GM21526 (cell line): Measurements from ENCODE around the gene THSD4.

ENCODE experiments used
- ATAC-seq: cut with Tn5 transposase; IDR thresholded peaks from one replicate; pipeline ENCODE4 v1.9.1; 2021; ENCODE audit warnings: moderate library complexity; ENCODE audit not compliant: unreplicated experiment, low FRiP score

THSD4 gene

DNA sequence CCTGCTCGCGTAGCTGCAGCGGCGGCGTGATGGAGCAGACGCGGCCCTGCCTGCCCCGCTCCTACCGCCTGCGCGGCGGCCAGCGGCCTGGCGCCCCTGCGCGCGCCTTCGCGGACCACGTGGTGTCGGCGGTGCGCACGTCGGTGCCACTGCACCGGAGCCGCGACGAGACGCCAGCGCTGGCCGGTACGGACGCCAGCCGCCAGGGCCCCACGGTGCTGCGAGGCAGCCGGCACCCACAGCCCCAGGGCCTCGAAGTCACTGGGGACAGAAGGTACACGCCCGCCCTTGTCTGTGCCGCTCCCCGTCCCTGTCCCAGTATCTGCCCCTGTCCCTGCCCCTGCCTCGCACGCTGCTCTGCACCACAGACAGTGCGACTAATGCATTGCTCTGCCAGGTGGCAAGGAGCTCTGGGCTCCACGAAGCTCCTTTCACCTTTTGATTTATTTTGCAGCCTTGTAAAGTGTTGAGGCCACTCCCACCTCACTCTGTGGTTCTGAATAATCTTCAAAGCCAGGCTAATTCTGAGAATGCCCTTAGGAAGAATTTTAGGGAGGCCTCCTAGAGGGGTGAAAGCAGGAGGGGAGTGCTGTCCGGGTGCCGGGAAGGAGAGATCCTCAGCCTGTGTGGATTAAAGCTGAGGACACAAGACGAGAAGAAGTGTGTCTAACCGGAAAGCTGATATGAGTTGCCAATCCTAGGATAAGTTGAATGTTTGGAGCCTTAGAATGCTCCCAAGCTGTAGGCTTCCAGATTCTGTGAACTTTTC, 100.0 kb downstream of the THSD4 start:
- no peak for ATAC-seq

DNA sequence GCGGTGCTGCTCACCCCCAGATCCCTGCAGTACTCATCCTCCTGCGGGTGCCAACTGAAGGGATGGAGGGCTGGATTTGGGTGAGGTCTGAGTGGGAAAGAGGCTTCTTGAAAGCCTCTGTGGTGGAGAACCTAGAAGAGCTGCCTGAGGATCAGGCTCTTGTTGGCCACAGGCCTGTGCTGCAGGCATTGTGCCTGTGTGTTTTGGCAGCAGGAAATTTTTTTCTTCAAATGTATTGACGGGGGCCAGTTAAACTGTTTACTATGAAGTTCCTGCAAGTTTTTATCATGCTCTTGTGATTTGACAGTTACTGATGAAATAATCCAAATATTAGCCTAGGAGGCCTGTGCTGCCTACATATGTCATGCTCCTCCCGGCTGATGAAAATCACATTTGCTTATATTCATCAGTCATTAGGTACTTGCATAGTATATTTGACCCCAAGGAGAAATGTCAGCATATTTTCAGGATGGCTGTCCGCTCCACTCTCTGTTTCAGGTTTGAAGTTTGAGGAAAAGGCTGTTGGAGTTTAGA, 103.1 kb downstream of the THSD4 start:
- ATAC-seq = no peak

DNA sequence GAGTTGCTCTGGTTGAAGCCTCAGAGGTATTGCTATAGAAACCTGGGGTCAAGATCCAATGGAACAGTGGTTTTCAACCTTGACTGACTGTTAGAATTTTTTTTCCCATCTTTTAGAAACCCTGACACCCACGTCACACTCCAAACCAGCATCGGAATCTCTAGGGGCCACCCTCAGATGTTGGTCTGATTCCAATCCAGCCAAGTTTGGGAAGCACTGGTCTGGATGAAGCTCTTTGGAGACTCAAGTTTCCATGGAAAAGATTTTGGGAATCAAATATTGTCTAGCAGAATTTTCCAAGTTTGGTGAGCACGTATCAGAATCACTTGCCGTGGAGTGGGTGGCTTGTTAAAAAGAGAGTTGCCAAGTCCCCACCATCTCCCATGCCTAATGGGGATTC, 103.8 kb downstream of the THSD4 start:
- no peak for ATAC-seq

DNA sequence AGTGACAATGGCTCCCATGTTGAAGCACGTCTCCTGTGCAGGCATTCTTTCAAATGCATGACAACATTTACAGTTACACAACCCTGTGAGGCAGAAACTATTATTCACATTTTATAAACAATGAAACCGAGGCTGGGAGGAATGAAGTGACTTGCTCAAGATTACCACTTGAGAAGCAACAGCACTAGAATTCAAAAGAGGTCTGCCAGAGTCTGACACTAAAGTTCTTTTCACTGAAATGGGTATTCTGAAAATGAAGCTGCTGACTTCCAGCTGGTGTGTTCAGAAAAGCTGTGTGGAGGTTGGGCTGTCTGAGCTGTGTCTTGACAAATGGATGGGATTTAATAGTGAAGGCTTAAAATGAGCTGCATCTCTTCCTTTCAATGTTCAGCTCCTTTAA, 104.4 kb downstream of the THSD4 start:
- no peak for ATAC-seq

DNA sequence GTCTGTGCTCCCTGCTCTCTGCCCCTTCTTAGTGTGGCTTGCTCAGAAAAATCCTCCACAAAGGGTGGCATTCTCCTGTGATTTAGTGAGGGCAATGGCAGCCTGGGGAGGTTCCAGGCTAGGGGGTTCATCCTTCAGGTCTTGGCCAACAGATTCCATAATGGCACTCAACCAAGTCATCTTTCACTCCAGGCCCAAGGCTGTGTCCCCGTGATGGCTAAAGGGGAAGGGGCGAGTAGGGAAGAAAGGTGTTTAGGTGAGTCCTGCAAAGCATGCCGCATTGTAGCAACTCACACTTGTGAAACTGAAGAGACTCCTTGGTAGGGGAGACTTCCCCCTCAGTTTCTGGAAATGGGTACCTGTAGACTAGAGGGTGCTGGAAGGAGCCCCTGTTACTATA, 105.6 kb downstream of the THSD4 start:
- no peak for ATAC-seq

DNA sequence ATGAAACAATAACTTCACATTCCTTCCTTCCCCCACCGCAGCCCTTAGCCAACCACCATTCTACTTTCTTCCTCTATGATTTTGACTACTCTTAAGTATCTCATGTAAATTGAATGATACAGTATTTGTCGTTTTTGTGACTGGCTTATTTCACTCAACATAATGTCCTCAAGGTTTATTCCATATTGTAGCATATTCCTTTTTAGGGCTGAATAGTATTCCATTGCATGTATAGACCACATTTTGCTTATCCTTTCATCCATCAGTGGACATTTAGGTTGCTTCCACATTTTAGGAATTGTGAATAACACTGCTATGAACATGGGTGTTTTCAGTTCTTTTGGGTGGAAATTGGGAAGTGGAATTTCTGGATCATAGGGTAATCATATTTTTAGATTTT, 106.1 kb downstream of the THSD4 start:
- no peak for ATAC-seq

DNA sequence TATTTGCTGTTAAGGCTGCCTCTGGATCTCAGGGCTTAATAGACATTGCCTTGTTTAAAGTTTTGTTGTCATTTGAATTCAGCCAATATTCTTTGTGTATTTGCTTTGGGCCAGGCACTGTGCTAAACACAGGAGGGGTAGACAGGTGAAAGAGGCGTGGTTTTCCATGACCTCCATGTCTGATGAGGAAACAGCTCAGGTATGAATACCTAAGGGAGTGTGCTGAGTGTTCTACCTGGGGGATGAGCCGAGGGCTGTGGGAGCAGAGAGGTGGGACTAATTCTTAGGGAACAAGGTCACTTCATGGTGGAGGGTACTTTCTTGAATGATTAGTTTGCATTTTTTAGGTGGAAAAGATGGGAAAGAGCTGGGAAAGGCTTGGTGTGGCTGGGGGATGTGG, 108.2 kb downstream of the THSD4 start:
- ATAC-seq = no peak

DNA sequence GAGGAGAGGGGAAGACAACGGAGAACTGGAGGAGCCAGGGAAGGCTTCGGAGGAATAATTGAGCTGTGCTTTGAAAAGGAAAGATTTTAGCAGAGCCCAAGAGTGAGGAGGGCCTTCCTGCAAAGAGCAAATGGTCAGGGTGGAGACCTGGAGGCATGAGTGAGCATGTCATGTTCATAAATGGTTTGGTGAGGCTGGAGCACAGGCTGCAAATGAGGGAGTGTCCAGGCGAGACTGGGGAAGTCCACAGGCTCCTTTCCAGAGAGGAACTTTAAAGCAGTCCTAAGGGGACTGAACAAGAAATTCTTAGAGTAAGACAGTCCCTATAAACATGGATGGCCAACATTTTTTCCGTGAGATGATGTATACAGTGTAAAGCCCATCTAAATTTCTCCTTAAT, 108.8 kb downstream of the THSD4 start:
- no peak for ATAC-seq

DNA sequence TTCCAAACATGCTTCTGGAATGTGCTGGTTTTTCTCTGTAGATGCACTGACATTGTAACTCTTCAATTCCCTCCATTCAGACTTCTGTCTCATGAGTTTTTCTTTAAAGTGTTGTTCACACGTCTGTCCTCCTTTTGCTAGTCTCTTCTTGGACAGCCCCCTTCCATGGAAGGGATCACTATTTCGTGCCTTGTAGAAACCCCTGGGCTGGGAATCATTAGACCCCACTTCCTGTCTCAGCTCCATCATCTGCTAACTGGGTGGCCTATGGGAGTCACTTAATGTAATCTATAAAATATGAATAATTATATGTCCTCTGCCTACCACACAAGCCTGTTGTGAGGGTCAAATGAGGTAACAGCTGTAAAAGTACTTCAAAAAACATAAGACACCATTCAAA, 110.6 kb downstream of the THSD4 start:
- ATAC-seq = no peak

DNA sequence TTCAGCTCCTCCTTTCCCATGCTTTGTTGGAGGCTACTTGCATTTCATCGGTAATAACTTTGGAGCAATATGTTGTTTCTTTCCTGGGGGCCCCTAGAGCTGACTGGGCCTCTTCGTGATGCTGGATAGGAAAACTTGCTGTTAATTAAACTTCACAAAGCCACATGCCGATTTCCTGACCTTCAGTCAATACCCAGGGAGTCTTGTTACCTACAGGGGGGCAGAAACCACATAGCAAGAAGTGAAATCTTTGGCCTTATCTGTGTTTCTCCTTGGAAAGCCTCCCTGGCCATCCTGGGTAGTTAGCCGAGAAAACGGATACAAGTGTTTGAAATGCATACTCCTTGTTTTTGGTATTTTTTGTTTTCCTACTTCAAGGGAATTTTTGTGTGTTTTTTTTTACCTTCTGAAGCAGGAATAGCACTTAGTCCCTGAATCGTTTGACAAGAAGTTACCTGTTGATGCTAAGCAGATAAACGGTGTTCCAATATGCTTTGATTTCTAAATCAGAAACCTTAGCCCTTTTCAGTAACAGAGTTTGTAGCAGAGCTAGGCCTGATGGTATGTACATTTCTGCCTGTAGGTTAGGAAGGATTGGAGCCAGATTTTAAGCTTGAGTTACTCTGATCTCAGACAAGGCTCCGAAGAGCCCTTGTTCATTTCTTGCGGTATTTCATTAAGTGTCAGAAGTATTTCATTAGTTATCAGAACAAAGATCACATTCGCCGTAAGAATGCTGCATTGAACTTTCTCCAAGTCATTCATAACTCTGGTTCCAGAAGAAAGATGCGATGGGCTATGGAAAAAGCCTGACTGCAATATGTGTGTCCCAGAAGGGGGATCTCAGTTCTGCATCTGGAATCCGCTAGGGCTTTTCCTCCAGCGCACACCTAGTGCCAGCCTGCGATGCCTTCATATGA, 111.5 kb downstream of the THSD4 start:
- no peak for ATAC-seq

DNA sequence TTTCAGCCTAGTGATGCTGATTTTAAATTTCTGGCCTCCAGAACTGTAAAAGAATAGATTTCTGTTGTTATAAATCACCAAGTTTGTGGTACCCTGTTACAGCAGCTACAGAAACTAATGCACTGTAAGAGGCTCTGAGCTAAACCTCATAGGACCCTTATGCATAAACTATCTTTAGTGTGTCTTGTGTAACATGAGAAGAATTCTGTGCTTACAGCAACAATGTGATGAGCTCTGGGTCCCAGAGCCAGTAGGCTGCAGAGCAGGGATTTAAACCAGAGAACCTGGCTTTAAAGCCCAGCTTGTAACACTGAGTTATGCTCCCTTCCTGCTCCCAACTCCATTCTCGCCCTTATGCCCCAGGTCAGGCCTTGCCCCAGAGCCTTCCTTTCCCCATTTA, 113.1 kb downstream of the THSD4 start:
- ATAC-seq = no peak

DNA sequence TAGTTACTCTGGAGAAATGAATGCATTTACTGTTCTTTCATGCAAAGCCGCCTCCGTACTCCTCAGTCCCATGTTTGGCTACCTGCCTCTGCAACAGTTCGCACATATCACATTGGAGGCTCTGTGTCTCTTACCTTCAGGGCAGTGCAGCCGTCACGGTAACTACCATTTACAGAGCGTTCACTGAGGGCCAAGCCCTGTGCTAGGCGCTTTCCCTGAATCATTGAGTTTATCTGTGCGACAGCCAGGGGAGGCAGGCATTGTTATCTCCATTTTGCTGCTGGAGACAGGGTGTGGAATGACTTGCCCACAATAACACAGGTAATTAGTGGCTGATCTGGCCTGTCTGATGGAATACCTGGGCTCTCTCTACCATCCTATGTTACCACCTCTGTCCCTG, 115.0 kb downstream of the THSD4 start:
- ATAC-seq = no peak

DNA sequence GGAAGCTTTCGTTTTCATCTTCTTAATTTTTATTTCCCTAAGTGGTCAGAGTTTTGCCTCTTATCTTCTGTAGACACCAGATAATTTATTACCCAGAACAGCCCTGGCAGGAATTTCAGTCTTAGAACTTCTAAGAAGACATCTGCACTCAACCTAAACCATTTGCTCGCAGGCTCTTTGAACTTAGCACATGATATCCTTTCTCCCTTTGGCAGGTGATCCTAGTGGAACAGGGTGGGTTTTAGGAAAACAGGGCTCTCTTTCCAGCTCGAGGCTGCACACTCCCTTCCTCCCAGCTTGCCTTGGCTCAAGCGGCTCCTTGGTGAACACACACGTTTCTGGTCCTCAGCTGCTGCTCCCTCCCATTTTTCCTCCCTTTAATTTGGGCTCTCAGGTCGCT, 116.5 kb downstream of the THSD4 start:
- ATAC-seq = no peak

DNA sequence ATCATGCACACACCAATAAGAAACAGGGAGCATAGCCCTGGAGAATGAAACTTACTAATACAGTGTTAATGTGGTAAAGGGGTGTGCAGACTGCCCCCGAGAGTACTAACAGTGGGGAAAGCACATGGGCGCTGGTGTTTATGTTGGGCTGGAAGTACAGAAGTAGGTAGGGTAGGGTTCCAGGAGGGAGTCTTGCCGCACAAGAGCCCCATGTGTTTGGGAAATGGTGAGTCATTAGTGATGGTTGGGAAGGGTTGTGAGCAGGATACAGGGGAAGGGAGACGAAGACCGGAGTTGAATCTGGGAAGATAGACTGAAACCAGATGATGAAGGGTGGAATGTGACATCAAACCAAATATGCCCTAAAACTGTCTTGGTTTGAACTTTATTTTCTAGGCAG, 117.1 kb downstream of the THSD4 start:
- ATAC-seq = no peak

DNA sequence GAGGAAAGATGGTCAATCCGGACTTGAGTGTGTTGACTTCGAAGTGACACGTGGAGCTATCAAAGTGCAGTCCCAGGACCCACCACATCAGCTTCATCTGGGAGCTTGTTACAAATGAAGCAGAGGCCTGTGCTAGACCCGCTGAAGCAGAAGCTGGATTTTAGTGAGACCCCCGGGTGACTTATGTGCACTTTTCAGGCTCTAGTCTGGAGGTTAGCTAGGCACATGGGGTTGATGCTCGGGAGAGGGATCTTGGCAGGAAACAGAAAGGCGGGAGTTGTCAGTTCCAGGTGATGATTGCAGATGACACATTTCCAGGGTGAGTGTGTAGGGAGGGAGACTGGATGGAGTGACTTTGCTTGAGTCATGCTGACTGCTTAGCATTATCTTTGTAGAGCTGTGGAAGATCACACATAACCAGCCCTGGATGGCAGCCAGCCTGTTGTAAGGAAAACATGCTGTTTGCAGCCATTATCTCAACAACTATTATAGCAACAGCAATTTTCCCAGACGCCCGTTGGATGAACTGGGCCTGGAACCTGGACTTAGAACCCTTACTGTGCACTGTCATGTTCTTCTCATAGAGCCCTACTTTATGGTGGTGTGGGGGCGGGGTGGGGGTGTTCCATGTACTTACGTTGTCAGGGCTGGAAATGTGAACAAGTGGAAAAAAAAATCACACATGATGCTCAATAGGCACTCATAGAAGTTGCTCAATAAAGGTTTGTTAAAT, 122.4 kb downstream of the THSD4 start:
- ATAC-seq = no peak

DNA sequence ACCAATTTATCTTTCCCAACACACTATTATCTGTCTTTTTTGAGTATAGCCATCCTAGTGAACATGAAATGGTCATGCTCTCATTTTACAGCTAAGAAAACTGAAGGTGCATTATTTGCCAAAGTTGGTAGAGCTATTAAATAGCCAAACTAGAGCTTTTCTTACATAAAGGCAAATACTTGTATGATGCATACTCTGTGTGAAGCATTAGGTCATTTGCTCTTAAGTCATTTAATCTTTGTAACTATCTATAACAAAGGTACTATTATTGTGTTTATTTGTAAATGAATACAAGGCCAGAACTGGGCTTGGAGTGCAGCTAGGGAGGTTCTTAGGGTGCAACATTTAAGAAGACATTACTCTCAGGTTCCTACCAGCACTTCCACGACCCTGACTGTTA, 123.7 kb downstream of the THSD4 start:
- ATAC-seq = no peak

DNA sequence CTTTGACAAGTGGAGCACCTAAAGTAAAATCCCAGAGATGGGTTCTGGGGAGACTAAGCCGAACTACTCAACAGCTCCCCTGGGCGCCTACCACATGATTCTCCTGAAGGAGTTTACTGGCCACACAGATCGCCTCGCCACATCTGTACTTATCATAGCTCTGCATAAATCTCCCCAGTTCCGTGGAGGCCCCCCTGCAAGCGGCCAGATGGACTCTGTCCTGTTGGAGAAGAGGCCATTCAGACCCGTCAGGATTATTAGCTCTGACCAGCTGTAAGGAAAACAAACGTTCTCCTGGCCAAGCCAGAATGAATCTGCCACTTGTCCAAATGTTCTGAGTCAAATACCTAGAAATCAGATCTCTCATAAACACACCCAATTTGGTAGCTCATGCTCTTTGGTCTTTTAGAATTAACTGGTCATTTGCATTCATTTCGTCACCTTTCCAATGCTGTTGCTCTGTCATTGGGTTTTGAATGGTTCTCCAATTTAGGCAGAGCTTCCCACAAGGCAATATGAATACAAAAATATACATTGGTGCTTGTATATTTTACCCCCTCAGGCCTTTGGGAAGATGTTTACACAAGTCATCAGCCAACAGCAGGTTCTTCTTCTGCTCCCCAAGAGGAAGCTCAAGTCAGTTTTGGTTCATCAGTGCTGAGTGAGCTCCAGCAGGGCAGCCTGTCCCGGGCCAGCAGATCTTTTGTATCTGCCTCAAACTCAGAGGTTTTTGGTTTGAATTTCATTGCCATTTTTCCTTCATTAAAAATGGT, 124.5 kb downstream of the THSD4 start:
- no peak for ATAC-seq

DNA sequence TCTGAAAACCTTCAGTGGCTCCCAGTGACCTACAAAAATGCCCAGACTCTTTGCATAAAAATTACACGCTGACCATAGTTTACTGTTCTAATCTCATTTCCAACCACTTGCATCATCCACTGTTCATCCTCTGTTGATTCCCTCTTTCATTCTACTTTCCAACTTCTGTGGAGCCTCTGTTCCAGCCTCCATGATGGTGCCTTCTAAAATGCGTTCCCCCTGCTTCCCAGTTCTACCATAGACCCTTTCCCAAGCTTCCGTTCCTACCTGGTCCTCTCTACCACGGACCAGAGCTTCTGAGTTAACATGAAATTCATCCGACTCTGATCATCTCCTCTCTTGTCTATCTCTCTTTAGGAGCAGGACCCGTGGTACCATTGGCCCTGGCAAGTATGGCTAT, 127.0 kb downstream of the THSD4 start:
- ATAC-seq = no peak

DNA sequence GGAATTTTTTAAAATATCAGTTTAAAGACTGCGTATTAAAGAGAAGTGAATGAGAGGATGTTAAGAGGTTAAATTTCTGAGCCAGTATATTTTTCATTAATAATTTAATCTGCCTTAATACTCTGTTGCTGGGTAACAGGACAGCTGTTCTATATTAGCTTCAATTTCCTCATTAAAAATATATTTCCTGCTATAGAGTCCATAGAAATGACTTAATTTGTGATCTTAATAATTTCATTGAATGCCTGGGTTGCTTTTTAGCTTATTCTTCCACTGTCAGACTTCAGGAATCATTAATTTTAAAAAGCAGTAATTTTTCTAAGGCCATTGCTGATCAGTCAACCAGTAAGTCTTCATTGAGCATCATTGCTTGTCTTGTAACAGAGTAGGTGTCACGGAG, 129.0 kb downstream of the THSD4 start:
- no peak for ATAC-seq

DNA sequence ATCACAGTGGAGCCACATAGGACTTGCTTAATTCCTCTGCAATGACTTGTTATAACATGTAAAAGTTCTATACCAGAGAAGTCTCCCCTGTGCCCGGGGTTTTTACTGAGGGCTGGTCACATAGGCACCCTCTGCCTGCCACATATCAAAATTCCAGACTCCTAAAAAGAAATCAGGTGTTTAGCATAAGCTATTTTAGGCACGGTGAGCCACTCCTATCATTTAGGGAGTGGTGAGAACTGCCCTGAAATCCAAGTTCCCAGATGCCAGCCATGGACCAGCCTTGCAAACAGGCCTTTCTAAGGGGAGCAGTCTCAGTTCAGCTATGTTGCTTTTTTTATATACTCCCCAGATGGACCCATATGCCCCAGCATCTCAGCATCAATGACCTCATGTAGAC, 130.3 kb downstream of the THSD4 start:
- ATAC-seq = no peak
